ENCODE measurements around the gene CHMP6.

CHMP6 gene

GRCh38 chr17:81046770-81047359 is 55.2 kb downstream of the CHMP6 start:
- TF ChIP-seq ZFX (IDR thresholded peaks at IDR 0.05; ENCODE audit: borderline replicate concordance): no peak
- no peak for TF ChIP-seq CTCF (IDR thresholded peaks at IDR 0.05)
- H3K27ac ChIP-seq: no peak overlapping the region

- H3K27ac ChIP-seq: no peak overlapping the region
Observed at GRCh38 chr17:81048827-81049371, 57.3 kb downstream of the CHMP6 start.

GRCh38 chr17:81049372-81049911 is 57.8 kb downstream of the CHMP6 start:
- TF ChIP-seq CTCF (IDR thresholded peaks at IDR 0.05) (no peak), ZFX (IDR thresholded peaks at IDR 0.05; ENCODE audit: borderline replicate concordance) (no peak)
- H3K27ac ChIP-seq: no peak overlapping the region

More at GRCh38 chr17:81048827-81049371, 57.3 kb downstream of the CHMP6 start:
- TF ChIP-seq ZFX (IDR thresholded peaks at IDR 0.05; ENCODE audit: borderline replicate concordance): no peak

All from 22Rv1 (cell line).